AG09309 (cell line): ENCODE results near the gene CSH1.
"Not testable (repeated sequence)": the region's sequence is repeated elsewhere in the genome, so short reads cannot be mapped to it uniquely, and the experiment has no call there.

Experiments used
- DNase-seq: peaks from one replicate; pipeline ENCODE4 v3.0.0-alpha.2; 2010; ENCODE audit warnings: low read depth
- H3K4me3 ChIP-seq: 2 replicates; pipeline ENCODE4 v1.5.1; 2011; ENCODE audit warnings: mild to moderate bottlenecking, low read depth, low read length, moderate library complexity; ENCODE audit not compliant: control insufficient read depth
- CTCF ChIP-seq: IDR thresholded peaks from 2 replicates; pipeline ENCODE4 v1.5.1; 2011; ENCODE audit warnings: mild to moderate bottlenecking, low read depth, low read length, inconsistent platforms; ENCODE audit not compliant: insufficient read depth, control insufficient read depth; ENCODE audit errors: missing control alignments

Gene CSH1

DNA sequence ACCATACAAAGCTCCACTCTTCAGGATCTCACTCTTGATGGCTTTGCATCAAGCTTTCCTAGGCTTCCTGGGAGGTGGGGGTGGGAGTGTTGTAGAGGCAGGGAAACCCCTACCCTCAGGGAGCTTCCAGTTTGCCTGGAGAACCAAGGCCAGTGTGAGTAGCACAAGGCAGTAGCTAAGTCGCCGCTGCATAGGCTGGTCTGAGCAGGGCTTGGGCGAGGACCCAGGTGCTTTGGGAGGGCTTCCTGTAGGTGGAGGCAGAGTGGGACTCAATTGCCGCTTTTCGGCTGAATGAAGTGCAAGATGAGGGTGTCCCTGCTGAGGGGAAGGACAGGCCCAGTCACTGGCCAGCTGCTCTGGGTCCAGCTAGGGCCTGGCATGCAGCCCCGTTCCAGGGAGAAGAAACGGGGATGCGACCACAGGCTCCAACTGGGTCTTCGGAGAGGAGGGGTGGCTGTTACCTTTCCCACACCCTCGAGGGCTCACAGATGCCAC lies 31.8 kb upstream of the CSH1 start:
- no peak overlapping the region for H3K4me3 ChIP-seq
- no peak for TF ChIP-seq CTCF
- DNase-seq, result no peak

DNA sequence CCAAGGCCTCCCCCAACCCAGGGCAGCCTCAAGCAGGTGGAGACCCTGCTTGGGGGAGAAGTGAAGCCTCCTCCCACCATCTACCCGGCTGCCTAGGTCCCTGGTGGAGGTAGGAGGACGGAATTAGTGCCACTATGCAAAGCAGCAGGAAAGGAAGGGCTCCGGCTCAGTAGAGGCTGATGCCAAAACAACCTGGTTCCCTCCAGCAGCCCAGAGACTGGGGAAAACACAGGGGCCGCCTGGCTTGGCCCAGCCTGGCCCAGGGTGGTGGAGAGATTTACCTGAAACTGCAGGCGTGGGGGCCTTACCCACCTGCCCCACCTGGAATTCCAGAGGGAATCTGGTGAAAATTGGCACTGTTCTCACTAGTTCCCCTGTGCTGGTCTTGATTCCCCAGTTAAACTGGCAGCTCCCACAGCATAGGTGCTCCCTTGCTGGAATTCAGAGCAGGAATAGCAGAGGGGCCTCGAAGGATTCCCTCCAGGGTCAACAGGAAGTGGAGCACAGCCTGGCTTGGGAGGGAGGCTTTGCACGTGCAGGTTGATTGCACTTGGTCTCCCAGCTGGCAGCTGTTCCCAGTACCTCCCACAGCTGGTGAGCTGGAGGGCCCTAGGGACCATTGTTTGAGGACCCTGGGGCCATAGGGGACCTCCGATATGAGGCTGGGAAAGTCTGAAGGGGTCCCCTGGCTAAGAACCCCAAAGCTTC lies 31.2 kb upstream of the CSH1 start:
- H3K4me3 ChIP-seq, result no peak overlapping the region
- no peak for TF ChIP-seq CTCF
- no peak for DNase-seq

DNA sequence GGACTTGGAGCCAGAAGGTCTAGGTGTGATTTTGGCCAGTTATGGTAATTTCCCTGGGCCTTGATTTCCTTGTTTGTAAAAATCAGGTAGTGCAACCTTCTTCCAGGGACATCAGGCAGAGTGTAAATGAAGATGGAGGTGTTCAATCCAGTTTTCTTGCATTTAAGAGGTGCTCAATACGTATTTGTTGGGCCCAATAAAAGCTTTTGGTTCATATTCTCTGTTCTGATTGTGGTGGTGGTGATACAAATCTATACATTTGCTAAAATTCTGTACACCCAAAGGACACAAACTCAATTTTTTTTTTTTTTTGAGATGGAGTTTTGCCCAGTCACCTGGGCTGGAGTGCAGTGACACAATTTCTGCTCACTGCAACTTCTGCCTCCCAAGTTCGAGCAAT lies 29.8 kb upstream of the CSH1 start:
- DNase-seq, result no peak
- no peak overlapping the region for H3K4me3 ChIP-seq
- TF ChIP-seq CTCF, result no peak

DNA sequence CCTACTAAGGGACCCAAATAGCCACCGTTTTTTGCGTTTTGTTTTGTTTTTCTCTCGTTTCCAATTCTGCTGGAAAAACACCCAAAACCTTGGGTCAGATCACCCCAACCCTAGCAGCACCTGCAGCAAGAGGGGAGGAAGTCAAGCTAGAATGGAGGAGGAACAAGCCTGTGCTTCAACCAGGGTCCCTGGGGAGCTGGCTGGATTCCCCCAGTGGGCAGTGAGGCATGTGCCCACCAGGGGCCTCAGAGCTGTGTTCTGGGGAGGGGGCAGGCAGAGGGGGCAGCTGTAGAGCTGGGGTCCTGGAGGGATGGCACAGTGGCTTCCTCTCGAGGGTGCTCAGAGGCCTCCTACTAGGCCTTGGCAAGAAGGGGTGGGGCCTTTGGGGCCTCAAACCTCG lies 29.2 kb upstream of the CSH1 start:
- no peak overlapping the region for H3K4me3 ChIP-seq
- DNase-seq, result no peak
- TF ChIP-seq CTCF, result no peak

DNA sequence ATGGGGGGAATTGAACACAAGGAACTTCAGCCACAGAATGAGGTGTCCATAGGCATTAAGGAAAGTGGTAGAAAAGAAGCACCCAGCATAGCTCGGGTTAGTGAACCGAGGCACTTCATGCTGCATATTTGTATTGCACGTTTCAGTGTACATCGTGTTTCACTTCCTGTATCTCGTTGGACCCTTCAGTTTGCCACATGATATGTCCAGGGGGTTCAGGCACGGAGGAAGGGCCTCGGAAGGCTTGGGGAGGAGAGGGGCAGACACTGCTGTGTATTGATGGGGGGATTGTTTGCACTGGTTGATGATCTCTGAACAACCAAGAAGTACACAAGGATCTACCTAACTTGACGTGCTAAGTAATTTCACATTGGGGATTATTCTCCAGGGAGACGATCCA lies 26.0 kb upstream of the CSH1 start:
- DNase-seq, H3K4me3 ChIP-seq: not testable (repeated sequence)

DNA sequence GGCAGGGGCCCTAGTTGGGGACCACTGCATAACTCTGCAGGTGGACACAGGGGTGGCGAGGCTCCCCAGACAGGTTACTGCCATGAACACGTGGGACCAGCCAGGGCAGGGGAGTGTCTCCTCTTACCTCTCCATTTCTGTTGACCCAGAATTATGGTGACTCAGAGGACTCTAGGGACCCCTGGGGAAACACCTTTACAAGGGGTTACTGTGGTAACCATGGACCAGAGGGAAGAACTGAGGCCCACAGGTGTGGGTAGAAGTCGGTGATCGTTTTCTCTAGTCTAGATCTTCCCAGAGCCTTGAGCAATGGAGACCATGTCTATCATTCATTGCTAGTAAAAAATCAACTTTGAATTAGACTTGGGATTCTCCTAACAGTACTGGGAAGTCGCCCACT lies 24.4 kb upstream of the CSH1 start:
- not testable (repeated sequence) for H3K4me3 ChIP-seq, DNase-seq

DNA sequence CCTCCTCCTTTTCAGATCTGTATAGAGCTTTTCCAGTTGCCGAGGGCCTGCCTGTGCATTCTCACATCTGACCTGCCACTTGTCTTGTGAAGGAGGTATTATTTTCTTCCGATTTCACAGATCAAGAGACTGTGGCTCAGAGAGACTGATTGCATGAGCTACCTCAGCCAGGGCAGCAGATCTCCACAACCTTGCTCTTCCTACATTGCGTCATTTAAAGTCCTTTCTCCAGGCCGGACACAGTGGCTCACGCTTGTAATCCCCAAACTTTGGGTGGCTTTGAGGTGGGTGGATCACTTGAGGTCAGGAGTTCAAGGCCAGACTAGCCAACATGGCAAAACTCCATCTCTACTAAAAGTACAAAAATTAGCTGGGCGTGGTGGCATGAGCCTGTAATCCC lies 23.7 kb upstream of the CSH1 start:
- not testable (repeated sequence) for H3K4me3 ChIP-seq, DNase-seq

DNA sequence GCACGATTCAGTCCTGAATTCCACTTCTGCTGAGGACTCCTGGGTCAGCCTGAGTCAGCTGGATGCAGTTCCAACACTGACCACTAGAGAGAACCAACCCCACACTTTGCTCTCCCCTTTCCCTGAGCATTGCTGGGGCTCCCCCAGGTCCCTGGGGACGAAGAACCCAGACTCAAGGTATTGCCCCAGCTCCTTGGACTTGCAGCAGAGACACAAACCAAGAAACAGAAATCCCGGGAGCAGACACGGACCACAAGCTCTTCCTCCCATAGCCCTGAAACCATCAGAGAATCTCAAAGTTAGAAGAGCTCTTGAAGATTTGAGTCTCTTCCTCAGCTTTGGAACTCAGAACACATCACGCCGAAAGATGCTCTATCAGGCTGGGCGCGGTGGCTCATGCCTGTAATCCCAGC lies 22.9 kb upstream of the CSH1 start:
- TF ChIP-seq CTCF, result peak; percentile 97
- peak; percentile 7 for DNase-seq
- no peak overlapping the region for H3K4me3 ChIP-seq

DNA sequence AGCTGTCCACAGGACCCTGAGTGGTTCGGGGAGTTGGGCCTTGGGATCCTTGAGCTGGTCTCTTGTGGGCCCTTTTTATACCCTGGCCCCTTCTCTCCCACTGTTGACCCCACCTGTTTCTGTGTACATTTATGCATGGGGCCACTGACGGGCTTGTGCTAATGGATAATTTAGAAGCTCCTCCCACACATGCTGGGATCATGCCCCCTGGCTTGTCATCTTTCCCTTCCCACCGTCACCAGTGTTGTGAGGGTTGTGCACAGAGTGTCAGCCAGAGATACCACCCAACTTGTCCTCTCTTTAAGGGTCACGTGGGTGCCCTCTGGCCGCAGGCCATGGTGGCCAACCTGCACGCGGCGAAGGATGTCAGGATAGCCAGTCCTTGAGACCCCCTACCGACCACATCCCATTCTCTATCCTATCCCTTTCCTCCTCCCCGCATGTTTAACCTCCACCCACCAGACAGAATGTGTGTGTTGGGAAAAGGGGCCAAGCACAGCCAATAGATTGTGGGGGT lies 22.5 kb upstream of the CSH1 start, which contains the start of gene GH1:
Gene GH1, minus strand, starts transcription at position 51 of the 517 bp plus-strand sequence. CDS start 63 bp downstream, outside the sequence.
- not testable (repeated sequence) for DNase-seq, H3K4me3 ChIP-seq
